K562 (cell line): Measurements from ENCODE around the gene GAL3ST1. TPM values are rescaled to one million over a fixed set of nuclear protein-coding genes. Genes with fewer than 3 reads are reported as not detected.
A peak's percentile ranks its signal among the peaks of the same experiment; 100 is the strongest.

ENCODE experiments used
- ATAC-seq: fragments of 200-7000 bp; cut with Tn5 transposase; 3 replicates; pipeline ENCODE4 v1.9.1; 2020; ENCODE audit warnings: moderate library complexity
- BruUV-seq: library from RNA; stranded (reverse); fragments of 400-500 nt; replicated peaks from 2 replicates; lab custom pipeline; 2021; lab: Mats Ljungman, UMichigan
- CTCF ChIA-PET: fragments of 300-600 bp; formaldehyde crosslinking; extraction: SDS; loops from one replicate; lab custom pipeline; 2021; ENCODE audit warnings: low intra/inter-chr PET ratio; lab: Yijun Ruan, JAX
- POLR2A ChIA-PET: fragments of 300-600, 350-650 bp; sonication (Branson Sonifier 250); formaldehyde crosslinking; extraction: SDS; loops from one replicate; lab custom pipeline; 2021; ENCODE audit warnings: antibody characterized with exemption, inconsistent platforms; lab: Yijun Ruan, JAX
- DNase-seq, 4 experiments: peaks; one replicate each; pipeline versions ENCODE4 v3.0.0 to v3.0.0-alpha.2; 2011 to 2018; ENCODE audit warnings: low spot score in 3 of 4, mixed read lengths in 3 of 4; ENCODE audit errors: extremely low read depth in 1 of 4
- FAIRE-seq: peaks from 2 replicates; lab custom pipeline; 2011; peaks lifted over from hg19 to GRCh38; lab: Jason Lieb, UNC
- H2AFZ ChIP-seq: 2 replicates; pipeline ENCODE4 v1.6.0; 2011; ENCODE audit warnings: low read depth, low read length, control low read depth, inconsistent platforms
- H3K27ac ChIP-seq: fragments of 200-600 bp; 3 replicates; pipeline ENCODE4 v1.8.0; 2011; ENCODE audit warnings: low read depth, mild to moderate bottlenecking, control low read depth, inconsistent platforms, low read length, moderate library complexity, mixed read lengths; ENCODE audit errors: extremely low read depth
- H3K27me3 ChIP-seq, 2 experiments: fragments of 300-600 bp in 1 of 2; 2 replicates in 1 of 2; 3 replicates in 1 of 2; pipeline versions ENCODE4 v1.6.0 to v1.8.0; 2011; ENCODE audit warnings: inconsistent platforms in 2 of 2, low read length in 2 of 2, mild to moderate bottlenecking in 1 of 2, mixed read lengths in 1 of 2, moderate library complexity in 1 of 2; ENCODE audit not compliant: control insufficient read depth in 2 of 2, insufficient read depth in 2 of 2
- H3K36me3 ChIP-seq: fragments of 300-600 bp; 3 replicates; pipeline ENCODE4 v1.8.0; 2011; ENCODE audit warnings: mild to moderate bottlenecking, low read length, inconsistent platforms; ENCODE audit not compliant: control insufficient read depth, insufficient read depth
- H3K4me1 ChIP-seq, 2 experiments: fragments of 200-600 bp in 1 of 2; replicated peaks in 1 of 2; 2 replicates in 1 of 2; 3 replicates in 1 of 2; pipeline versions ENCODE4 v1.5.1 to v1.8.0; 2011; ENCODE audit warnings: inconsistent platforms in 2 of 2, low read length in 2 of 2, mild to moderate bottlenecking in 1 of 2, mixed read lengths in 1 of 2, moderate library complexity in 1 of 2; ENCODE audit not compliant: control insufficient read depth in 2 of 2, insufficient read depth in 2 of 2
- H3K4me2 ChIP-seq: 2 replicates; pipeline ENCODE4 v1.6.1; 2011; ENCODE audit warnings: low read length, control low read depth, inconsistent platforms, mixed read lengths; ENCODE audit not compliant: insufficient read depth
- H3K4me3 ChIP-seq: fragments of 200-600 bp; sonication (generic), shearing (Covaris generic); 2 replicates; pipeline ENCODE4 v1.5.1; 2016; ENCODE audit warnings: control low read depth, inconsistent platforms
- H3K79me2 ChIP-seq: fragments of 200-600 bp; 3 replicates; pipeline ENCODE4 v1.8.0; 2011; ENCODE audit warnings: low read length, inconsistent platforms; ENCODE audit not compliant: control insufficient read depth, insufficient read depth
- H3K9ac ChIP-seq, 2 experiments: 2 replicates each; pipeline versions ENCODE4 v1.6.0 to v1.6.1; 2011; ENCODE audit warnings: low read depth in 2 of 2, low read length in 2 of 2, control low read depth in 1 of 2, inconsistent platforms in 1 of 2, mild to moderate bottlenecking in 1 of 2, mixed read lengths in 1 of 2; ENCODE audit not compliant: insufficient read depth in 1 of 2
- H3K9me1 ChIP-seq: one replicate; pipeline ENCODE4 v1.6.0; 2011; ENCODE audit warnings: inconsistent platforms, mild to moderate bottlenecking, low read length, moderate library complexity; ENCODE audit not compliant: control insufficient read depth, insufficient read depth
- H3K9me3 ChIP-seq: replicated peaks from 2 replicates; pipeline ENCODE4 v1.5.1; 2011; ENCODE audit warnings: low read depth, low read length, inconsistent platforms; ENCODE audit not compliant: control insufficient read depth, insufficient read depth
- H4K20me1 ChIP-seq: replicated peaks from 2 replicates; pipeline ENCODE4 v1.6.1; 2011; ENCODE audit warnings: low read length, inconsistent platforms, mixed read lengths; ENCODE audit not compliant: control insufficient read depth, insufficient read depth
- ASH1L ChIP-seq: fragments of 450-650 bp; IDR thresholded peaks from 2 replicates; pipeline ENCODE4 v1.6.1; 2018; ENCODE audit warnings: borderline replicate concordance, mild to moderate bottlenecking, low read depth; ENCODE audit not compliant: partially characterized antibody
- CBFB ChIP-seq: sonication (generic); formaldehyde crosslinking; IDR thresholded peaks from 2 replicates; pipeline ENCODE4 v1.4.0; 2020; ENCODE audit warnings: mild to moderate bottlenecking, missing genetic modification reagents
- CHD7 ChIP-seq: fragments of 200-600 bp; sonication (generic); IDR thresholded peaks from one replicate; pipeline ENCODE4 v1.6.1; 2012; ENCODE audit warnings: mild to moderate bottlenecking, low read depth, low read length, inconsistent platforms
- DACH1 ChIP-seq: fragments of 450-650 bp; IDR thresholded peaks from 2 replicates; pipeline ENCODE4 v1.6.1; 2018; ENCODE audit not compliant: partially characterized antibody
- GTF2E2 ChIP-seq: fragments of 200-800 bp; sonication (Bioruptor generic); IDR thresholded peaks from 2 replicates; pipeline ENCODE4 v1.6.1; 2016; ENCODE audit warnings: missing genetic modification characterization, missing compliant biosample characterization
- PCBP1 ChIP-seq: fragments of 200-400 bp; formaldehyde crosslinking; IDR thresholded peaks from 2 replicates; pipeline ENCODE4 v1.6.1; 2018; ENCODE audit warnings: mild to moderate bottlenecking, low read depth, low read length; ENCODE audit not compliant: poor library complexity, severe bottlenecking
- RBFOX2 ChIP-seq: fragments of 200-400 bp; formaldehyde crosslinking; IDR thresholded peaks from 2 replicates; pipeline ENCODE4 v1.6.1; 2017; ENCODE audit warnings: low read depth, mild to moderate bottlenecking, low read length, moderate library complexity
- ZFX ChIP-seq: sonication (generic); formaldehyde crosslinking; IDR thresholded peaks from 2 replicates; pipeline ENCODE4 v1.8.0; 2022; ENCODE audit warnings: mild to moderate bottlenecking, missing genetic modification reagents, moderate library complexity
- ZNF282 ChIP-seq: sonication (generic); formaldehyde crosslinking; IDR thresholded peaks from 2 replicates; pipeline ENCODE4 v1.8.1; 2023; ENCODE audit warnings: missing genetic modification reagents
- ZNF311 ChIP-seq: fragments of 250-450 bp; sonication (Bioruptor Pico); IDR thresholded peaks from 2 replicates; pipeline ENCODE4 v1.4.0; 2020; ENCODE audit warnings: mild to moderate bottlenecking, moderate library complexity
- ZNF316 ChIP-seq: fragments of 450-650 bp; IDR thresholded peaks from 2 replicates; pipeline ENCODE4 v1.6.1; 2016
- ZNF785 ChIP-seq: fragments of 250-450 bp; sonication (Bioruptor Pico); IDR thresholded peaks from 2 replicates; pipeline ENCODE4 v1.4.0; 2020; ENCODE audit warnings: mild to moderate bottlenecking
- ZSCAN29 ChIP-seq: fragments of 450-650 bp; IDR thresholded peaks from 2 replicates; pipeline ENCODE4 v1.6.1; 2017
- WGBS: fragments of 100-300 bp; shearing (Covaris generic); methylation state at CpG from one replicate; pipeline ENCODE4 v1.1.6; 2016; ENCODE audit warnings: low coverage, mixed read lengths; ENCODE audit not compliant: insufficient coverage; ENCODE audit errors: missing lambda C conversion rate; 5-methylcytosine and 5-hydroxymethylcytosine counted together
- in situ Hi-C: fragments of 300-500 bp; cut with MboI; formaldehyde crosslinking; loops from 4 replicates; pipeline ENCODE4 v1.15.0; 2018; ENCODE audit warnings: inconsistent platforms, mixed read lengths
- intact Hi-C: fragments of 100-400 bp; cut with micrococcal nuclease; formaldehyde crosslinking; loops from 2 replicates; pipeline ENCODE4 v1.14.2; 2022
- polyA plus RNA-seq, 8 experiments: library from polyadenylated mRNA; depleted of rRNA in 4 of 8; stranded (reverse) in 5 of 8; unstranded in 3 of 8; fragments of >200 nt; fragmentation: Nextera tagmentation in 2 of 8; fragmentation: Illumina TruSeq in 1 of 8; extraction: Ambion mirVana in 2 of 8; extraction: Trizol in 1 of 8; gene quantifications; 2 replicates each; pipeline versions ENCODE4 v1.2.1 to v1.2.3, GENCODE V29; 2011 to 2014; ENCODE audit warnings: inconsistent platforms in 1 of 8, missing spikeins in 1 of 8
- total RNA-seq, 7 experiments: library from RNA; depleted of rRNA in 6 of 7; stranded (reverse); fragments of >200 nt in 6 of 7; fragmentation: Illumina TruSeq in 2 of 7; extraction: Trizol in 2 of 7; gene quantifications; 2 replicates each; pipeline versions ENCODE4 v1.2.1 to v1.2.3, GENCODE V29; 2011 to 2021; ENCODE audit warnings: low replicate concordance in 1 of 7

Gene GAL3ST1
- total and polyA plus RNA-seq, 9 of the 15 experiments (the other 6 are each of a cell fraction or from before 2014, with no cell fraction given) = 0.03 to 1.9 (median 0.33) TPM; not detected in 1

GRCh38 chr22:30511911-30512310 lies 62.6 kb downstream of the GAL3ST1 start:
- no peaks in the 10 kb centered on the region for H3K9me3 ChIP-seq
- DNase-seq = no peak
- no peak for FAIRE-seq
- H3K9me1 ChIP-seq = no peaks in the 10 kb centered on the region
- H3K27ac ChIP-seq = no peak overlapping the region
- H3K4me1 ChIP-seq = peaks cover 4 to 6% of the 10 kb centered on the region in 2 experiments; a peak in 4 of 5 replicates
- H3K4me3 ChIP-seq = no peak overlapping the region
- no peak overlapping the region for H3K9ac ChIP-seq
- no peak overlapping the region for H2AFZ ChIP-seq
- in situ Hi-C loops = no loop called here
- CTCF ChIA-PET = no interaction called here
- H3K4me2 ChIP-seq = no peak overlapping the region
- no peaks in the 10 kb centered on the region for H4K20me1 ChIP-seq
- no peaks in the 10 kb centered on the region for H3K36me3 ChIP-seq
- intact Hi-C loops = no loop called here
- H3K79me2 ChIP-seq = no peaks in the 10 kb centered on the region
- H3K27me3 ChIP-seq = no peaks in the 10 kb centered on the region
- POLR2A ChIA-PET = interaction anchor here (0.6 kb wide), 1 partner anchor 186 kb away, joined by 3 read pairs; no protein-coding TSS in a partner anchor
- no peak for ATAC-seq
- BruUV-seq = no TSS peak
- WGBS = 74% methylated on average over 7 of the region's 7 CpGs
- TF ChIP-seq ASH1L = peak; percentile 58
- TF ChIP-seq CHD7 = no peak
- TF ChIP-seq ZNF316 = peak; percentile 20; the same call in 1 of the 2 replicates
- no peak for TF ChIP-seq RBFOX2
- TF ChIP-seq CBFB (CRISPR knock-in tag) = no peak
- no peak for TF ChIP-seq DACH1
- no peak for TF ChIP-seq ZFX
- TF ChIP-seq GTF2E2 (tag) = no peak
- TF ChIP-seq ZSCAN29 = no peak
- TF ChIP-seq ZNF785 (CRISPR knock-in tag) = no peak
- no peak for TF ChIP-seq PCBP1
- TF ChIP-seq ZNF311 (CRISPR knock-in tag) = no peak
- TF ChIP-seq ZNF282 (CRISPR knock-in tag) = no peak
